GM18517 (cell line): ENCODE measurements around the gene GABRB3.

Experiments
- ATAC-seq: cut with Tn5 transposase; IDR thresholded peaks from one replicate; pipeline ENCODE4 v1.9.1; 2021; ENCODE audit warnings: mild to moderate bottlenecking, moderate library complexity; ENCODE audit not compliant: unreplicated experiment

The GABRB3 gene

GRCh38 chr15:26562336-26562735 is 210.5 kb downstream of the GABRB3 start:
- no peak for ATAC-seq

DNA sequence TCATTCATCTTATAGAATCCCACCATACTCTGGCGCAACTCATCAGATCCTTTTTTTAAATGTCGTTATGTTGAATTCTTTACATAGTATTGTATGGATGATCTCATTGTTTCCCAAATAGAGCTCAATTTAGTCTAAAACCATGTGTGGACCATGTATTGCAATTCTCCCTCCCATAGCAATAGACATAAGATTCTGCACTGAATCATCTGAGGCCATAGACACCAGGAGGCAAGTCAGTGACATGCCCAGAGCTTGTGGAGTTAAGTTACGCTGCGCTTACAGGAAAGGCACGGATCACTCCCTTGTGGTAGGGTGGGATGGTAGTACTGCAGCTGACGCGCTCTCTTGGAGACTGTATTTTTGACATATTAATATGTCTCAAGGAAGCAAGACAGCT is 211.0 kb downstream of the GABRB3 start:
- ATAC-seq = no peak

DNA sequence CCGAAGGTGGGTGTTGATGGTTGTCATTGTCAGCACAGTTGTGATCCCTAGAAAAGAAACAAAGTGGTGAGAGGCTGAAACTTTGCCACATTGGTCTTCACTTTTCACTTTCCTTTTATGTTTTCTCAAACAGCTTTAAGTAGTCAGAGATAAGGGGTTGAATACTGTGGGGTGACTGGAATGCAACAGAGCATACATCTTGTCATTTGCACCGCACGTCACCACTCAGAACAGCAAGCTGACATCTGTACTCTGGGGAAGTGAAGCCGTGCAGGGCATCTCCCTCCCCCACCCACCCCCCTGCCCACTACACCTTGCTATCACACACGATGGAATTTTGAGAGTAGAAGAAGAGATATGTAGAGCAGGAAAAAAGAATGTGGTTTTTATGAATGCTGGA is 211.7 kb downstream of the GABRB3 start:
- ATAC-seq = no peak

DNA sequence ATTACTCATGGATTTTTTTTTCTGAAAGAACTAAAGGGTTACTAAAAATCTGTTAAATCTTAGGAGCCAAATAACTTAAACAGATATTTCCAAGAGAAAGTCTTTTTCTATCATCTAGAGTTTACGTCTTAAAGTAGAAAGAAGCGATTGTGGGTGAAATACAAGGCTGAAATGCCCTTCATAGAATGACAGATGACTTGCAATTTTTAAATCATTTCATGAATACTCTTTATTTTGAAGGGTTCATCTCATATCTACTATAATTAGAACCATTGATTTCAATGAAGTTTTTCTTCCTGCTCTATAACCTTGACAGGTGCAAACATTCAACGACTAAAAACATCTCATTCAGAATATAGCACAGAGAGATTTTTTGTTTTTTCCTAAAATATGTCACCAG is 217.0 kb downstream of the GABRB3 start:
- ATAC-seq = no peak

GRCh38 chr15:26551473-26551872 is 221.4 kb downstream of the GABRB3 start:
- ATAC-seq = no peak

DNA sequence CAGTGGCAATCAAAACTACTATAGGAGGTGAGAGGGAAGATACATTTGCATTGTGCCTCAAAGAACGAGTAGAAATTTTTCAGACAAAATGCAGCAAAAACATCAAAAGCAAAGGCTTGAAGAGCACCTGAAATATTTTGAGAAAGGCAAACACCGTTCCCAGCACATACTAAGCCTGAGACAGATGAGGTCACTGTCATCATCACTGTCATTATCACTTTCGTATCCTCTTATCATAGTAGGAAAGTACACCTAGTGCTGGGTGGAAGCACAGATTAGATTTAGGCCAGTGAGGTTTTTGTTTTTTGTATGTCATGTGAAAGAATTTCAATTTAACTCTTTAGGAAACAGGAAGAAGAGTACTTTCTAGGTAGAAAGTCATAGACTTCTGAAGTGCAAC is 222.0 kb downstream of the GABRB3 start:
- no peak for ATAC-seq

GRCh38 chr15:26537663-26538062 is 235.2 kb downstream of the GABRB3 start:
- ATAC-seq = no peak

GRCh38 chr15:26531489-26531888 is 241.4 kb downstream of the GABRB3 start:
- no peak for ATAC-seq

GRCh38 chr15:26525096-26525495 is 247.8 kb downstream of the GABRB3 start:
- ATAC-seq = no peak

DNA sequence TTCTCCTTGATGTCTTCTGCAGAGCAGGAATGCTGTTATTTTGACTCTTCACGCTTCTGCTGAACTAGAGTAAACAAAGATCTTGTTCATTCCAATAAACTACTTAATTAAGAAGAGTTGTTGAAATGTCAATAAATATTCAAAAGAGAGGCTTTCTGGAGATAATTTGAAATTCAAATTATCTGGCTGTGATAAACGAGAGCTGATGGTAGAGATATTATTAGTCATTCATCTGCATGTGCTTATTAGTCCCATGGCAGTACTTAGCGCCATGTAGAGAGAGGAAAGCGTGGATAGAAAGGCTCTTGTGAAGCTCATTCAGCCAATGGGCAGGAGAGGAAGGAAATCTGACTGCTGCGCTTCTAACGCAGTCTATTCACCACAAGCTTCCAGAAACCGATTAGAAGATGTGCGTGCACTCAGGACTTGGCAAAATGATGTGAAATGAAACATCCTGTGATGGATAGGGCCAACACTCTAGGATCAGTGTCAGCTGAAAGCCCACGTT is 251.1 kb downstream of the GABRB3 start:
- no peak for ATAC-seq

GRCh38 chr15:26521130-26521529 is 251.7 kb downstream of the GABRB3 start:
- ATAC-seq = no peak

DNA sequence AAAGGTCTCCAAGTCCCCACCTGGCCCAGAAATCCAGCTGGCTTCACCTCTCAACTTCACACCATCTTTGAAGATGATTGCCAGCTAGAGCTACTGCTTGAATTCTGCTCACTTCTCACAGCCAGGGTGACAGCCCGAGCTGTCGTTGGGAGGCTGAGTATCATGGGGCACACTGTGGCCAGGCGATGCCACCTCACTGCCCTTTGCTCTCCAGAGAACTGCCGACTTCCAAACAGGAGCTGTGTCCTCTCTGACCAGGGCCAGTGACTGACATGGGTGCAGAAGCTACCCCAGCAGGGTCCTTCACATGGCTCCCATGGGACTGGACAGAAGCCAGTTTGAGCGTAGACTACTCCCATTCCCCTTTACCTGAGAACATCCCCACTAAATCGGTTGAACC is 254.0 kb downstream of the GABRB3 start:
- no peak for ATAC-seq

GRCh38 chr15:26516102-26516980 is 256.5 kb downstream of the GABRB3 start:
- ATAC-seq = no peak

DNA sequence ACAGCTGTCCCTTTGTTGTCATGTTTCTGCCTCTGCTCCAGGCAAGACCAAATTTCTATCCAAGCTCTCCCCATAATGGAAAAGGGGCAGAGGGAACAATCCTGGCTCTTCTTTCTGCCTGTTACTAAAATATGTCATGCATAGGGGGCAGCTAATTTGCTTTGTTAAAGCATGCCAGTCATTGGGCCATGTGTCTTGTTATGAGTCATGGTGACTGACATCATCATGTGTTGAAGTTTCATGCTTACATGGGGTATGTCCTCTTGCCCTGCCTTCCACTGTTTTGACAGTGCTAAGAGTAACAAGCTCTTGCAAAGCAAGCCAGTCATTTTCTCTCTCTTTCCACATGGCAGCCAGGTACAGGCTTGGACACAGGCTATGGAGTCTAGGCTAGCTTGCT is 268.9 kb downstream of the GABRB3 start:
- no peak for ATAC-seq
